Cardiac fibroblast (primary cell): ENCODE data around the gene MAP3K8.

Experiments used
- DNase-seq, 2 donors: peaks; one replicate each; pipeline versions ENCODE4 v3.0.0 to v3.0.0-alpha.2; 2010; ENCODE audit warnings: low read depth in 2 of 2
- H3K4me3 ChIP-seq, 2 donors: replicated peaks in 1 of 2; 1 replicate in 1 of 2; 2 replicates in 1 of 2; pipeline ENCODE4 v1.5.1; 2011; ENCODE audit warnings: low read depth in 2 of 2, low read length in 2 of 2, mild to moderate bottlenecking in 2 of 2, moderate library complexity in 1 of 2
- CTCF ChIP-seq: IDR thresholded peaks from one replicate; pipeline ENCODE4 v1.5.1; 2011; ENCODE audit warnings: low read depth, mild to moderate bottlenecking, low read length, inconsistent platforms

The MAP3K8 gene

GRCh38 chr10:30433730-30434272 is at the start of gene MAP3K8:
TSS of gene MAP3K8 (plus strand) at chr10:30434184. CDS start at chr10:30438939, 4,755 bp downstream.
- TF ChIP-seq CTCF, result no peak
- peak; percentile 89 to 95 for DNase-seq
- H3K4me3 ChIP-seq, result peak within 1 kb of the TSS; percentile 82 to 93

- peak; percentile 53 for TF ChIP-seq CTCF
- no peak overlapping the region for H3K4me3 ChIP-seq
- peak; percentile 32 to 45 for DNase-seq
These were observed 49.2 kb upstream of the MAP3K8 start for GRCh38 chr10:30384701-30385201.

- no peak overlapping the region for H3K4me3 ChIP-seq
- DNase-seq, result no peak
- no peak for TF ChIP-seq CTCF
These were observed 47.0 kb upstream of the MAP3K8 start for GRCh38 chr10:30386801-30387588.

- H3K4me3 ChIP-seq, result no peak overlapping the region
- TF ChIP-seq CTCF, result peak; percentile 3
- DNase-seq, result peak; percentile 22 to 39
These were observed 46.2 kb upstream of the MAP3K8 start for GRCh38 chr10:30387646-30388243.

- H3K4me3 ChIP-seq, result no peak overlapping the region
- no peak for DNase-seq
- TF ChIP-seq CTCF, result no peak
These were observed 44.4 kb upstream of the MAP3K8 start for GRCh38 chr10:30389543-30389942.

GRCh38 chr10:30390207-30390606 is 43.8 kb upstream of the MAP3K8 start:
- no peak overlapping the region for H3K4me3 ChIP-seq
- no peak for DNase-seq
- TF ChIP-seq CTCF, result no peak
